Erythroblast (primary cell): ENCODE measurements around the gene DDX60.

Experiments
- GATA1 ChIP-seq: IDR thresholded peaks from 2 replicates; pipeline ENCODE4 v1.6.1; 2011; ENCODE audit warnings: low read depth, mild to moderate bottlenecking, control low read depth, low read length, moderate library complexity
- POLR2A ChIP-seq: IDR thresholded peaks from 2 replicates; pipeline ENCODE4 v1.6.1; 2011; ENCODE audit warnings: mild to moderate bottlenecking, low read length

GRCh38 chr4:168220893-168221292 is 97.7 kb downstream of the DDX60 start:
- TF ChIP-seq POLR2A (no peak), GATA1 (no peak)
